ENCODE results near the gene RNF125.
A peak's percentile ranks its signal among the peaks of the same experiment; 100 is the strongest.

RNF125 gene

GRCh38 chr18:32018331-32019250 lies at the start of gene RNF125:
TSS of gene RNF125 (plus strand) at chr18:32018825. CDS start at chr18:32018864, 39 bp downstream.
- TF ChIP-seq CTCF (IDR thresholded peaks at IDR 0.05; ENCODE audit: low read depth, low read length): no peak
- H3K4me3 ChIP-seq (ENCODE audit: low read depth, low read length): peak within 1 kb of the TSS; percentile 56
- in situ Hi-C loops (cut with HindIII; ENCODE audit: low sequenced_read_pairs): no loop called here
- peak; percentile 85 for DNase-seq (ENCODE audit: low read depth, low spot score)

GRCh38 chr18:31970617-31971016 lies 48.0 kb upstream of the RNF125 start:
- no peak for TF ChIP-seq CTCF (IDR thresholded peaks at IDR 0.05; ENCODE audit: low read depth, low read length)
- H3K4me3 ChIP-seq (ENCODE audit: low read depth, low read length): no peak overlapping the region
- in situ Hi-C loops (cut with HindIII; ENCODE audit: low sequenced_read_pairs): no loop called here
- no peak for DNase-seq (ENCODE audit: low read depth, low spot score)

GRCh38 chr18:31973929-31974546 lies 44.6 kb upstream of the RNF125 start:
- TF ChIP-seq CTCF (IDR thresholded peaks at IDR 0.05; ENCODE audit: low read depth, low read length): no peak
- in situ Hi-C loops (cut with HindIII; ENCODE audit: low sequenced_read_pairs): no loop called here
- H3K4me3 ChIP-seq (ENCODE audit: low read depth, low read length): no peak overlapping the region

GRCh38 chr18:31976242-31976641 lies 42.4 kb upstream of the RNF125 start:
- no peak for TF ChIP-seq CTCF (IDR thresholded peaks at IDR 0.05; ENCODE audit: low read depth, low read length)
- in situ Hi-C loops (cut with HindIII; ENCODE audit: low sequenced_read_pairs): no loop called here

More at GRCh38 chr18:31973929-31974546, 44.6 kb upstream of the RNF125 start:
- no peak for DNase-seq (ENCODE audit: low read depth, low spot score)

GRCh38 chr18:31977270-31977872 lies 41.3 kb upstream of the RNF125 start:
- DNase-seq (ENCODE audit: low read depth, low spot score): peak; percentile 52
- no peak overlapping the region for H3K4me3 ChIP-seq (ENCODE audit: low read depth, low read length)
- in situ Hi-C loops (cut with HindIII; ENCODE audit: low sequenced_read_pairs): no loop called here
- peak; percentile 64 for TF ChIP-seq CTCF (IDR thresholded peaks at IDR 0.05; ENCODE audit: low read depth, low read length)

More at GRCh38 chr18:31976242-31976641, 42.4 kb upstream of the RNF125 start:
- DNase-seq (ENCODE audit: low read depth, low spot score): no peak
- H3K4me3 ChIP-seq (ENCODE audit: low read depth, low read length): no peak overlapping the region

GRCh38 chr18:31978616-31979015 lies 40.0 kb upstream of the RNF125 start:
- no peak for TF ChIP-seq CTCF (IDR thresholded peaks at IDR 0.05; ENCODE audit: low read depth, low read length)
- DNase-seq (ENCODE audit: low read depth, low spot score): no peak
- no peak overlapping the region for H3K4me3 ChIP-seq (ENCODE audit: low read depth, low read length)
- in situ Hi-C loops (cut with HindIII; ENCODE audit: low sequenced_read_pairs): no loop called here

Data from astrocyte of the spinal cord (primary cell).